H9 (cell line): Measurements from ENCODE around the gene KLF15. TPM values are rescaled to one million over a fixed set of nuclear protein-coding genes. Genes with fewer than 3 reads are reported as not detected.

Source experiments
- DNase-seq: peaks from one replicate; pipeline ENCODE4 v3.0.0-alpha.2; 2017
- H2AFZ ChIP-seq: one replicate; pipeline ENCODE4 v1.6.1; 2013; ENCODE audit warnings: mild to moderate bottlenecking, low read length, control low read depth, moderate library complexity
- H2AK5ac ChIP-seq: 2 replicates; pipeline ENCODE4 v1.6.1; 2013; ENCODE audit warnings: low read length, control low read depth, mixed read lengths; ENCODE audit not compliant: insufficient read length
- H2BK120ac ChIP-seq: one replicate; pipeline ENCODE4 v1.6.1; 2013; ENCODE audit warnings: low read depth, mild to moderate bottlenecking, low read length, control low read depth, inconsistent platforms; ENCODE audit not compliant: poor library complexity, severe bottlenecking
- H2BK12ac ChIP-seq: 2 replicates; pipeline ENCODE4 v1.6.1; 2013; ENCODE audit warnings: low read length, control low read depth, mixed read lengths, low read depth; ENCODE audit not compliant: insufficient read length
- H2BK15ac ChIP-seq: 2 replicates; pipeline ENCODE4 v1.6.1; 2013; ENCODE audit warnings: low read depth, low read length, control low read depth
- H2BK20ac ChIP-seq: one replicate; pipeline ENCODE4 v1.6.1; 2013; ENCODE audit warnings: low read depth, mild to moderate bottlenecking, low read length, control low read depth, inconsistent platforms; ENCODE audit not compliant: poor library complexity, severe bottlenecking
- H2BK5ac ChIP-seq: 2 replicates; pipeline ENCODE4 v1.6.1; 2013; ENCODE audit warnings: low read length, control low read depth, mixed read lengths; ENCODE audit not compliant: insufficient read length
- H3K14ac ChIP-seq: 2 replicates; pipeline ENCODE4 v1.6.1; 2013; ENCODE audit warnings: low read length, control low read depth; ENCODE audit not compliant: insufficient read depth
- H3K18ac ChIP-seq: 2 replicates; pipeline ENCODE4 v1.6.1; 2013; ENCODE audit warnings: low read depth, mild to moderate bottlenecking, mixed read lengths, low read length, control low read depth; ENCODE audit not compliant: insufficient read length
- H3K23ac ChIP-seq: 2 replicates; pipeline ENCODE4 v1.6.1; 2013; ENCODE audit warnings: low read length, control low read depth, mixed read lengths, low read depth; ENCODE audit not compliant: insufficient read length
- H3K23me2 ChIP-seq: 2 replicates; pipeline ENCODE4 v1.6.1; 2013; ENCODE audit warnings: low read depth, mild to moderate bottlenecking, mixed read lengths, low read length, control low read depth; ENCODE audit not compliant: insufficient read length, poor library complexity, severe bottlenecking
- H3K27ac ChIP-seq: 2 replicates; pipeline ENCODE4 v1.5.1; 2013; ENCODE audit warnings: low read length, control low read depth, mixed read lengths, low read depth; ENCODE audit not compliant: insufficient read length
- H3K27me3 ChIP-seq: 2 replicates; pipeline ENCODE4 v1.6.1; 2013; ENCODE audit warnings: low read length, control low read depth, inconsistent platforms; ENCODE audit not compliant: insufficient read depth
- H3K4ac ChIP-seq: 2 replicates; pipeline ENCODE4 v1.6.1; 2013; ENCODE audit warnings: low read depth, mild to moderate bottlenecking, control low read depth, inconsistent platforms, low read length, moderate library complexity
- H3K4me1 ChIP-seq: 2 replicates; pipeline ENCODE4 v1.6.1; 2013; ENCODE audit warnings: low read length, control low read depth, inconsistent platforms; ENCODE audit not compliant: insufficient read depth
- H3K4me2 ChIP-seq: 2 replicates; pipeline ENCODE4 v1.6.1; 2013; ENCODE audit warnings: low read length, control low read depth, mixed read lengths; ENCODE audit not compliant: insufficient read length, insufficient read depth
- H3K56ac ChIP-seq: 2 replicates; pipeline ENCODE4 v1.6.1; 2013; ENCODE audit warnings: low read depth, mild to moderate bottlenecking, mixed read lengths, low read length, control low read depth; ENCODE audit not compliant: insufficient read length
- H3K79me1 ChIP-seq: 2 replicates; pipeline ENCODE4 v1.6.1; 2013; ENCODE audit warnings: low read depth, mild to moderate bottlenecking, moderate library complexity, low read length, control low read depth, inconsistent platforms; ENCODE audit not compliant: insufficient read depth, poor library complexity, severe bottlenecking
- H3K79me2 ChIP-seq: 2 replicates; pipeline ENCODE4 v1.6.1; 2013; ENCODE audit warnings: low read length, control low read depth, inconsistent platforms; ENCODE audit not compliant: insufficient read depth
- H3K9ac ChIP-seq: 2 replicates; pipeline ENCODE4 v1.6.1; 2013; ENCODE audit warnings: low read length, control low read depth, mixed read lengths; ENCODE audit not compliant: insufficient read length; ENCODE audit errors: extremely low read depth
- H3K9me3 ChIP-seq: one replicate; pipeline ENCODE4 v1.6.1; 2013; ENCODE audit warnings: low read depth, low read length, inconsistent platforms; ENCODE audit not compliant: control insufficient read depth
- H3T11ph ChIP-seq: one replicate; pipeline ENCODE4 v1.6.1; 2013; ENCODE audit warnings: mild to moderate bottlenecking, low read length, control low read depth, inconsistent platforms
- H4K20me1 ChIP-seq: one replicate; pipeline ENCODE4 v1.6.1; 2013; ENCODE audit not compliant: control insufficient read depth, insufficient read length, insufficient read depth
- H4K5ac ChIP-seq: 2 replicates; pipeline ENCODE4 v1.6.1; 2013; ENCODE audit warnings: low read depth, mild to moderate bottlenecking, mixed read lengths, low read length, control low read depth; ENCODE audit not compliant: insufficient read length
- H4K8ac ChIP-seq: replicated peaks from 2 replicates; pipeline ENCODE4 v1.6.1; 2013; ENCODE audit warnings: low read length, control low read depth, mixed read lengths, low read depth; ENCODE audit not compliant: insufficient read length
- H4K91ac ChIP-seq: 2 replicates; pipeline ENCODE4 v1.6.1; 2013; ENCODE audit warnings: low read depth, mild to moderate bottlenecking, moderate library complexity, mixed read lengths, low read length, control low read depth; ENCODE audit not compliant: insufficient read length
- H3K27ac Mint-ChIP-seq, 3 experiments: 2 replicates in 2 of 3; 3 replicates in 1 of 3; pipeline ENCODE4 v1.8.0; 2020 to 2021; ENCODE audit warnings: mixed read lengths in 3 of 3, mild to moderate bottlenecking in 1 of 3, moderate library complexity in 1 of 3
- H3K27me3 Mint-ChIP-seq: 2 replicates; pipeline ENCODE4 v1.8.0; 2021; ENCODE audit warnings: low read depth, mild to moderate bottlenecking, moderate library complexity, mixed read lengths
- H3K36me3 Mint-ChIP-seq, 3 experiments: 2 replicates in 2 of 3; 3 replicates in 1 of 3; pipeline ENCODE4 v1.8.0; 2020 to 2021; ENCODE audit warnings: low read depth in 3 of 3, mixed read lengths in 3 of 3; ENCODE audit not compliant: insufficient read depth in 1 of 3
- H3K4me1 Mint-ChIP-seq, 2 experiments: 2 replicates each; pipeline ENCODE4 v1.8.0; 2020; ENCODE audit warnings: mixed read lengths in 2 of 2
- H3K4me3 Mint-ChIP-seq, 2 experiments: 2 replicates in 1 of 2; 3 replicates in 1 of 2; pipeline ENCODE4 v1.8.0; 2020 to 2021; ENCODE audit warnings: mild to moderate bottlenecking in 2 of 2, mixed read lengths in 2 of 2, moderate library complexity in 1 of 2
- H3K9me3 Mint-ChIP-seq, 2 experiments: 2 replicates in 1 of 2; 3 replicates in 1 of 2; pipeline ENCODE4 v1.8.0; 2020; ENCODE audit warnings: mild to moderate bottlenecking in 2 of 2, mixed read lengths in 2 of 2, moderate library complexity in 1 of 2
- CTCF ChIP-seq: fragments of 200-600 bp; sonication (generic); conservative IDR thresholded peaks from 3 replicates; pipeline ENCODE4 v1.8.0; 2021; ENCODE audit warnings: antibody characterized with exemption, mild to moderate bottlenecking
- WGBS: extraction: QIAGEN DNeasy Blood & Tissue Kit; methylation state at CpG from one replicate; pipeline ENCODE4 v1.1.7; 2013; ENCODE audit warnings: missing lambda C conversion rate, low lambda C conversion rate, mixed read lengths; ENCODE audit not compliant: insufficient read length; ENCODE audit errors: extremely low coverage; 5-methylcytosine and 5-hydroxymethylcytosine counted together
- total RNA-seq: library from RNA; stranded (reverse); gene quantifications from 2 replicates; pipeline ENCODE4 v1.2.1, GENCODE V29; 2021

Gene KLF15
- total RNA-seq, 1 experiment from 2014 or later = 10.8 TPM

GRCh38 chr3:126304291-126304690 lies 52.9 kb downstream of the KLF15 start:
- no peak overlapping the region for H2BK5ac ChIP-seq
- Mint-ChIP-seq H3K9me3 (peaks cover 19 to 29% of the 10 kb centered on the region in 2 experiments; a peak in 4 of 5 replicates), H3K27me3 (peaks cover 9% of the 10 kb centered on the region; the same call in 1 of the 2 replicates), H3K36me3 (peaks cover 0 to 5% (median 3%) of the 10 kb centered on the region in 3 experiments; a peak in 3 of 7 replicates), H3K27ac (no peak overlapping the region), H3K4me3 (no peak overlapping the region), H3K4me1 (peaks cover 3 to 10% of the 10 kb centered on the region in 2 experiments; a peak in 3 of 4 replicates)
- no peak overlapping the region for H3K56ac ChIP-seq
- WGBS = no CpG with 5 or more reads among the region's 3 CpGs
- DNase-seq = no peak
- no peak overlapping the region for H2BK12ac ChIP-seq
- H2AFZ ChIP-seq = no peak overlapping the region
- H3K23ac ChIP-seq = no peak overlapping the region
- H2BK15ac ChIP-seq = no peak overlapping the region
- TF ChIP-seq CTCF = no peak
- H3K23me2 ChIP-seq = no peaks in the 10 kb centered on the region
- no peak overlapping the region for H3K14ac ChIP-seq
- H3K27me3 ChIP-seq = no peaks in the 10 kb centered on the region
- H4K91ac ChIP-seq = no peak overlapping the region
- no peak overlapping the region for H2BK120ac ChIP-seq
- H3K79me2 ChIP-seq = no peaks in the 10 kb centered on the region
- no peak overlapping the region for H3K27ac ChIP-seq
- H3K4ac ChIP-seq = no peak overlapping the region
- H4K8ac ChIP-seq = no peak overlapping the region
- H4K20me1 ChIP-seq = no peaks in the 10 kb centered on the region
- no peak overlapping the region for H2AK5ac ChIP-seq
- no peak overlapping the region for H4K5ac ChIP-seq
- H3K4me2 ChIP-seq = no peak overlapping the region
- no peaks in the 10 kb centered on the region for H3K4me1 ChIP-seq
- H3T11ph ChIP-seq = no peak overlapping the region
- H3K79me1 ChIP-seq = no peaks in the 10 kb centered on the region
- no peak overlapping the region for H3K18ac ChIP-seq
- H3K9me3 ChIP-seq = no peaks in the 10 kb centered on the region
- no peak overlapping the region for H2BK20ac ChIP-seq
- no peak overlapping the region for H3K9ac ChIP-seq
